HCT116 (cell line): ENCODE results near the gene RTN1. TPM values are rescaled to one million over a fixed set of nuclear protein-coding genes. Genes with fewer than 3 reads are reported as not detected.

ENCODE experiments used
- microRNA-seq: library from miRNA; unstranded; fragments of <30 nt; microRNA quantifications from one replicate; pipeline ENCODE4, GENCODE V29; 2016; ENCODE audit warnings: borderline number of aligned reads
- total RNA-seq: library from RNA; stranded (reverse); gene quantifications from one replicate; pipeline ENCODE4 v1.2.1, GENCODE V29; 2021; ENCODE audit not compliant: unreplicated experiment

RTN1 gene
- total RNA-seq, 1 experiment from 2014 or later, result 0.57 TPM

Small RNA genes within 50 kb of the gene (microRNA-seq; reads per million reads assigned to microRNA genes)
- 1.6 reads per million for gene MIR5586

Other genes with a start within 250 kb of the RTN1 start
- gene LRRC9, start 49.4 kb upstream of the RTN1 start, total RNA-seq, result not detected
- gene PCNX4, start 221.1 kb upstream of the RTN1 start, total RNA-seq, result 48.4 TPM